CD4-positive, alpha-beta T cell treated with Interleukin-17A for 1 hour (primary cell): Measurements from ENCODE around the gene FBXO39.
"Not testable (repeated sequence)": the region's sequence is repeated elsewhere in the genome, so short reads cannot be mapped to it uniquely, and the experiment has no call there.

Experiments used
- DNase-seq: peaks from one replicate; pipeline ENCODE4 v3.0.0-alpha.2; 2020

FBXO39 gene

DNA sequence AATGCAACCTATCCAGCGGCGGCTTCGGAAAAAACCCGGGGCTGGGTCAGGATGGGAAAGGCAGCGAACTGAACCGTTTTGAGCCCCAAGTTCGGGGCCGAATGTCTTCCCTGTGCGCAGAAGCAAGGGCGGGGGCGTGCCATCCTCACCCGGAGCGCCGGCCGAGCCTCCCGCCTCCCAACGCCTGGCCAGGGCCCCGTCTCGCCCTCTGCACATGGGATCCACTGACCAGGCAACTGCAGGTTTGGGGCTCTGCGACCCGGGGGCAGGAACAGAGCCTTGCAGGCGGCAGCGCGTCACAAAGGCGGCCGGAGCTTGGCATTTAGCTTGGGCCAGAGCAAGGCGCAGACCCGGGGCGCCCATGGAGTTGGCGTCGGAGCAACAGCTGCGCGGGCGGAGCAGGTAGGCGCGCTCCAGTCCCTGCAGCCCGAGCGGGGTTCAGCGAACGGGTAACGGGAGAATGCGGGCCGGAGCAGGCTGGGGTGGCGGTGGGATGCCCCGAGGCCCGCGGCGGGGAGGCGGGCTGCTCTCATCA is at the start of gene FBXO39:
TSS of gene FBXO39 (plus strand) at position 345 of the 535 bp plus-strand sequence. CDS start 3,654 bp downstream, outside the sequence.
- DNase-seq = no peak

GRCh38 chr17:6729531-6729930 is 46.5 kb upstream of the FBXO39 start:
- no peak for DNase-seq

DNA sequence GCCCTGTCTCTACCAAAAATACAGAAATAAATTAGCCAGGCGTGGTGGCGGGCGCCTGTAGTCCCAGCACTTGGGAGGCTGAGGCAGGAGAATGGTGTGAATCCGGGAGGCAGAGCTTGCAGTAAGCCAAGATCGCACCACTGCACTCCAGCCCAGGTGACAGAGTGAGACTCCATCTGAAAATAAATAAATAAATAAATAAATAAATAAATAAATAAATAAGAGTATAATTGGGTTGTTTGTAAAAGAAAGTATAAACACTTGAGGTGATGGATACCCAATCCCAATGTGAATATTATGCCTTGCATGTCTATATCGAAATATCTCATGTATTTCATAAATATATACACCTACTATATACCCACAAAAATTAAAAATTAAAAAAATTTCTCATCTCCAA is 29.4 kb upstream of the FBXO39 start:
- not testable (repeated sequence) for DNase-seq

- no peak for DNase-seq
These were observed 27.4 kb upstream of the FBXO39 start for GRCh38 chr17:6748617-6749016.

- peak; percentile 18 for DNase-seq
These were observed 26.5 kb upstream of the FBXO39 start for GRCh38 chr17:6749519-6749918.

DNA sequence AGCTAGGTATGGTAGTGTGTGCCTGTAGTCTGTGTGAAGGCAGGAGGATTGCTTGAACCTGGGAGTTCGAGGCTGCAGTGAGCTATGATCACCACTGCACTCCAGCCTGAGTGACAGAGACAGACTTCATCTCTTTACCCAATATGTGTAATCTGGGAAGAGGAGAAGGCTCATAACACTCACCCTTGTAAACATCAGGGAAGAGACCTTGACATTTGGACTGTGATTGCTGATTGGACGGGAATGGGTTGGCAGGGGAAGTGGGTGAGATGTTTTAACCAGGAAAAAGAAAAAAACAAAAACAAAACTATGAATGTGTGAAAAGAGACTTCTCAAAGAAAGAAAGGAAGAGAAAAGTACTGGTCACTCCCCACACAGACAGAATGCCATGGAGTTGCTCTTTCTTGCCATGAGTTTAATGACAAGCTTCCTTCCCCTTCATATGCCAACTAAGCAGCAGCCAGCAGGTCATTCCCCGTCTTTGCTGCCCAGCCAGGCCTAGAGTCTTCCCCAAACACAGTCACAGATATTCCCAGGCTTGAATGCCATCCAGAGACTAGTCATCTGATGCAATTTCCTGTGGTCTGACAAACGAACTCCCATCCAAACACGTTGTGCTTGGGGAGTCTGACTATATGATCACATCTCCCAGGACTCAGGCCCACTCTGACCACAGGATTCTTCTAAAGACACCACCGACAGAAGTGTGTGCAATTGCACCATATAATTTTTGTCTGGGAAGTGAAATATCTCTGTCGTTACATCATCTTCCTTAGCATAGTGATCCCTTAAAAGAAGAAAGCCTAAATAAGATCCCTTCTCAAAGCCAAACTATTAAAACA is 23.7 kb upstream of the FBXO39 start:
- DNase-seq = peak; percentile 12

DNA sequence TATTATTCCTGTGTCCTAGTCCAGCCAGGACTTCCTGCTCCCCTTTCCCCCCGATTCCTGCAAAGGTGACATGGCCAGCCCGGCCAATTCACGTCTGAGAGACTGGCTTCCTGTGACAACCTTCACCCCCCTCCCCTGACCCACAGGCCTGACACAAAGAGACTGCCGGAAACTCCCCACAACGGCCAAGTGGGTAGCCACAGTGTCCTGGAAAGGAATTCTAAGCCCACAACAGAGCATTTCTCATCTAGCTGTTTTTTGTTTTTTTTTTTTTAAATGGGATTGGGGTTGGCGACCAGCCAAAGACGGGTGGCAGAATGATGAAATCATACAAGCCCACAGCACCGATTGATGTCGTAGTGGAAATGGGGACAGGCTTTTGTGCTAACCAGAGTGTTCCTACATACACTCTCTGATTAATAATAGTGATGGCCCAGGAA is 23.0 kb upstream of the FBXO39 start:
- DNase-seq = peak; percentile 76

DNA sequence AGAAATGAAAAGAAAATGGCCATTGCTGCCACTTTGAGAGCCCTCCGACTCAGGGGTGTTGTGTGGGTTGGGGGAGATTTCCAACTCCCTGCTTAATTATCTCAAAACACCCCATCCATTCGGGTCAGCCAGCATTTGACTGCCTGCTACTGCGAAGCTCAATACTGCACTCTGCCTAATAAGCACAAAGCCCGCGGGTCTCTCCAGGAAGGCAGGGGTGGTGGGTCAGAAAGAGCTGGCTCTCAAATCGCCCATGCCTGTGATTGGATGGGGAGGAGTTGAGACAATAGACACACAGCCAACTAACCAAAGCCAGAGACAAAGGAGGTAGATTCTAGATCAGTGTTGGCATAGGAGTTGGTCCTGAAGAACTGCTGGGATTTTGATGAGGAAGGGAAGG is 22.5 kb upstream of the FBXO39 start:
- DNase-seq = no peak

- DNase-seq = no peak
These were observed 20.7 kb upstream of the FBXO39 start for GRCh38 chr17:6755281-6755680.

GRCh38 chr17:6755731-6756184 is 20.3 kb upstream of the FBXO39 start, which contains the start of gene XAF1:
XAF1 (plus strand) TSS chr17:6756046; CDS start chr17:6756079, 33 bp downstream.
- DNase-seq = peak; percentile 67

- no peak for DNase-seq
These were observed 19.5 kb upstream of the FBXO39 start for GRCh38 chr17:6756425-6757031.

DNA sequence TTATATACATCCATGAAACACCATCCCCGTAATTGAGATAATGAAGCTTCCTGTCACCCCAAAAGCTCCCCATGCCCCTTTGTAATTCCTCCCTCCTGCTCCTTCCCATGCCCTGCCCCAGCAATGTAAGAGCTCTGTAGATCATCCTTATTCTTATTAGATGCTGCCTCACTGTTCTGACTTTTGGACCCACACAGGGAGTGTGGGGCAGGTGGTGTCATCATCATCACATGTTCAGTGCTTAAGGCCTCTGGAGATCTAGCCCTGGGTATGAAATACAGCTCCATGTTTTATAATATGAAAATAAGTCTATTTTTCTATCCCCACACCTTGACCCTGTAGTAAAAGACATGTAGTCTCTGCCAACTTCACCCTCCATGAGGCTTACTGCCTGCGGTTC is 18.3 kb upstream of the FBXO39 start:
- DNase-seq = no peak

- DNase-seq = no peak
These were observed 14.2 kb upstream of the FBXO39 start for GRCh38 chr17:6761779-6762178.

DNA sequence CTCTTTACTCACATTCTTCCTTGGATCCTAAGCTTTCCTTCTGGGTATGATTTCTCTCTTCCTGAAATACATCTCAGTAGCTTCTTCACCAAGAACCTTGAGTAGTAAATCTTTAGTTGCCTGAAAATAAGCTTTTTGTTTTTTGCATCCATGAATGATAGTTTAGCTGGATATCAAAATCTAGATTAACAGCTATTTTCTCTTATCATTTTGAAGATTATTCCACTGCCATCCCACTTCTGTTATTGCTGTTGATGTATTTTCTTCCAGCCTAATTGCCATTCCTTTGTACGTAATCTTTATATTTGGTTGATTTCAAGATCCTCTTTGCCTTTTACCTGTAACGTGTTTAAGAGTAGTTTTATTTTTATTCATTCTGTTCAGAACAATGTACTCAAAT is 7.6 kb upstream of the FBXO39 start:
- DNase-seq = no peak

GRCh38 chr17:6772016-6772415 is 4.0 kb upstream of the FBXO39 start:
- DNase-seq = no peak

DNA sequence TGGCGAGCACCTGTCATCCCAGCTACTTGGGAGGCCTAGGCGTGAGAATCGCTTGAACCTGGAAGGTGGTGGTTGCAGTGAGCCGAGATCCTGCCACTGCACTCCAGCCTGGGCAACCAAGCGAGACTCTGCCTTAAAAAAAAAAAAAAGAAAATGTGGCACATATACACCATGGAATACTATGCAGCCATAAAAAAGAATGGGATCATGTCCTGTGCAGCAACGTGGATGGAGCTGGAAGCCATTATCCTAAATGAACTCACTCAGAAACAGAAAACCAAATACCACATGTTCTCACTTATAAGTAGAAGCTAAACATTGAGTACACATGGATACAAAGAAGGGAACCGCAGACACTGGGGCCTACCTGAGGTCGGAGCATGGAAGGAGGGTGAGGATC is 1.1 kb upstream of the FBXO39 start:
- DNase-seq = not testable (repeated sequence)

DNA sequence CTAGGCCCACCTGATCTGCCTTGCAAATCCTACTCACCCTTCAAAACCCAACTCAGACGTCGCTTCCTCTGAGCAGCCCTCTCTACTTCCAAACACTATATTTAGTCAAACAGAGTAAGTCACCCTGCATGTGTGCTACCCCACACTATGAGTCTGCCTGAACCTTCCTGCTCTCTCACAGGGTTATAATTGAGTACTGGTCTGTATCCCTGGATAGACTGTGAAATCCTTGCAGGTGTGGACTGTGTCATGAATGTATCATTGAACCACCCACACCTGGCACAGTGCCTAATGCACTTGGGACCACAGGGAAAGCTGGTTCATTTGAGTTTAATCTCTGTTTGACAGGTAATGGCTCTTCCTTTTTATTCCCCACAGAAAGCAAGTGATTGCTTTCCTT is 3.4 kb downstream of the FBXO39 start:
- DNase-seq = no peak

DNA sequence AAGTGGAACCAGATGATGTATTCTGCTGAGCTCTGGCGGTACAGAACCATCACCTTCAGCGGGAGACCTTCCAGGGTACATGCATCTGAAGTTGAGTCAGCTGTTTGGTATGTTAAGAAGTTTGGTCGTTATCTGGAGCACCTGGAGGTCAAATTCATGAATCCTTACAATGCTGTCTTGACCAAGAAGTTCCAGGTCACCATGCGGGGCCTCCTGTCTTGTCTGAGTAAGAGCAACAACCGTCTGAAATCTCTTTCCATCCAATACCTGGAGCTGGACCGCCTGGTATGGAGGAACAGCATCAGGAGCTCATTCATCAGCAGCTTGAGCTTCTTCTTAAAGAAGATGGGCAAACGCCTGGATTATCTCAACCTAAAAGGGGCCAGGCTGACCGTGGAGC is 4.0 kb downstream of the FBXO39 start:
- DNase-seq = no peak

GRCh38 chr17:6780886-6781285 is 4.9 kb downstream of the FBXO39 start:
- no peak for DNase-seq

DNA sequence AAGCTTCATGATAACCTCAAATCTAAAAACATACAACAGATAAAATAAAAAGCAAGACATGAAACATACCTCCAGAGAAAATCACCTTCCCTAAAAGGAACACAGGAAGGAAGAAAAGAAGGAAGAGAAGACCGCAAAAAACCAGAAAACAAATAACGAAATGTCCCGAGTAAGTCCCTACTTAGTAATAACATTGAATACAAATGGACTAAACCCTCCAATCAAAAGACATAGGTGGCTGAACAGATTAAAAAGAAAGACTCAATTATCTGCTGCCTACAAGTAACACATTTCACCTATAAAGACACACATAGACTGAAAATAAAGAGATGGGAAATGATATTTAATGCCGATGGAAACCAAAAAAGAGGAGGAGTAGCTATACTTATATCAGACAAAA is 6.2 kb downstream of the FBXO39 start:
- no peak for DNase-seq

DNA sequence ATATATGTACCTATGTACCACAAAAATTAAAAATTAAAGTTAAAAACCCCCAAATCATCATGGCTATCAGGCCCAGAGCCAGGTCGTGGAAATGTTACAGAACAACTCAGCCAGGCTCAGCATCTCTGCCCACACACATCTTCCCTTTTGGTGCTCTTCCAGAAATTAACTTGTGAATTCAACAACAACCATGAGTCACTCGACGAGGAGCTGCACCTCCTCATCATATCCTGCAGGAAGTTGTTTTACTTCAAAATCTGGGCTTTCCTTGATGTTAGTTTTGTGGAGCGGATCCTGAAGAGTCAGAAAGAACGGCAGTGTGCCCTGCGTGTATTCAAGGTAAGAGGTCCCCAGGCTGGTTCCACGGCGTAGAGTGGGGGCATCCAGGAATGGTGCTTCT is 10.6 kb downstream of the FBXO39 start:
- no peak for DNase-seq

- DNase-seq = no peak
These were observed 11.2 kb downstream of the FBXO39 start for GRCh38 chr17:6787081-6787693.

DNA sequence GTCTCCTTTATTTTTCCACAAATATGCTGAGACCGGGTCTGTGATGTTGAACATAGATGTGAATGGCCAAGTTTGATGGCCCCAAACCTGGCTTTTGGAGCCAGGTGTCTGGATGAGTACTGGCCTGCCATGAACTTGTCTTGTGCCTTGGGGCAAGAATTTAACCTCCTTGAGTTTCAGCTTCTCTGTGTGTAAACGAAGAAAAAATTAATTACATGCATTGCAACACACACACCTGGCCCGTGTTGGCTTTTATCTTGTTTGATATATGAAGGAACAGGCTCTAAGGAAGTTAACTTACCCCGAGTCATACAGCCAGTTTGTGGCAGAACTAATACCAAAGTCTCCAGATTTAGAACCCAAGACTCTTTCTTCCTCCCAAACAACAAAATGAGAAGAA is 13.1 kb downstream of the FBXO39 start:
- no peak for DNase-seq
